ENCODE results near the gene ME3. TPM values are rescaled to one million over a fixed set of nuclear protein-coding genes. Genes with fewer than 3 reads are reported as not detected.

The ME3 gene
- total RNA-seq, 1 donor from 2014 or later, result 110 TPM

DNA sequence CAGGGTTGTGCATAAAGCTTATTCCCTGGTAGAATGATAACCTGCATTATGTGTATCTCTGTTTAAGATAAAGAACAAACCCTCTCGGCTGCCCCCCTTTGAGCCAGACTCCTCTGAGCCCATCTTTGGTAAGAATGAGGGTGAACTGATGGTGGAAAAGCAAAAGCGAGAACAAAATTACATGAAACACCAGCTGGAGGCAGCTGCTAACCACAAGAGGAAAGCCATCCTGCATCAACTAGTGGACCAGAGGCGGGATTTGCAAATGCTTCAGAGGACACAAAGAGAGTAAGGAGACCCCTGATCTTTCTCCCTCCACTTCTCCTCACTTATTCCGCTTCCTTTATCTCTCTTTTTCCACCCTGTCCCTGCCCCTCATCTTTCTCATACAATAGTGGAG, 257.4 kb downstream of the ME3 start:
- DNase-seq (ENCODE audit: low spot score in 2 of 2) (no peak), FAIRE-seq (no peak)

DNA sequence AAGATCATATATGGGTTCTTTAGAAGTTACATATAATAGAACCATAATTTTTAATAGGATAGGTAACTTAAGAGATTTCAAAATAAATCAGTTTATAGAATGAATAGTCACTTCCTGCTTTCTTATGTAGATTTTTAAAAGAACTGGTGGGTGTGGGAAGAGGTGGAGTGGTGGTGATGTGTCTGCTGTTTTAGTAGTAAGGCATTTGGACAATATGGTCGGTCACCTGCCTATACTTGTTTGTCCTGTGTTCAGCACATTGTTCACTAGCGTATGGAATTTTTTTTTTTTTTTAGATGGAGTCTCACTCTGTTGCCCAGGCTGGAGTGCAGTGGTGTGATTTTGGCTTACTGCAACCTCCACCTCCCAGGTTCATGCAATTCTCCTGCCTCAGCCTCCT, 258.4 kb downstream of the ME3 start:
- FAIRE-seq (no peak), DNase-seq (ENCODE audit: low spot score in 2 of 2) (no peak)

DNA sequence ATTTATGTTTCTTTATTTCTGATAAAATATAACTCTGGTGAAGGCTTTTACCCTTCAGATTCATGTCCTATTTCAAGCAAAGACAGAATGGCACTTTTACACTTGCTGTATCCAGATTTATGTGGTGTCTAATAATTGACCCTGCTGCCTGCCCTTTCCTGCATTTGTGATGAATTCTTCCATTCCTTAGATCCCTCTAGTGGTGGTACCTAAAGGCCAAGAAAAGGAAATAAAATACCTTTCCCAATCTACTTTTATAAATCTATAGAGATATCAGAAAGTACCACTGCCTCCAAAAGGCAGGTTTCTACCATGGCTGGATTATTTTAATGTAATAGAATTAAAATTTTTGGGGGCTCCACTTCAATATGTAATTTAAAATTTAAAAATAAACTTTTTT, 263.6 kb downstream of the ME3 start:
- FAIRE-seq, result no peak
- DNase-seq (ENCODE audit: low spot score in 2 of 2), result no peak

GRCh38 chr11:86403458-86403857, 269.0 kb downstream of the ME3 start:
- FAIRE-seq (no peak), DNase-seq (ENCODE audit: low spot score in 2 of 2) (no peak)

GRCh38 chr11:86398106-86398505, 274.3 kb downstream of the ME3 start:
- FAIRE-seq (no peak), DNase-seq (ENCODE audit: low spot score in 2 of 2) (no peak)

DNA sequence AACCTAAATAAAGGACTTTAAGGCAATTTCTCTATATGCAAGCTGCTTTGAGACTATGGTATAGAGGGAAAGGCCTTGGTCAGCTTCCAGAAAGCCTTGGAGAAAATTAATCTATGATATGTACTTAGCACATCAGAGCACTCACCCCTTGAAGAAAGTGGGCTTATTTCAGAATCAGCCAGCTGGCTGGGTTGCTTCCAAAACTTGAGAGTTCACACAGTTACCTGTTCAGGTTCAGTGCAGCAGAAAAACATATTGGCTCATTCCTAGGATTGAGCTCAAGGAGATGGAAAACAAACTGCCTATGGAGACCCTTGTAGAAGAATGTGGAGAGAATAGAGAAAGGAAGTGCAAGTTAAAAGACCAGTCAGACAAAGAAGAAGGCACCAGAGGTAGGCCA, 275.1 kb downstream of the ME3 start:
- FAIRE-seq, result no peak
- DNase-seq (ENCODE audit: low spot score in 2 of 2), result no peak

DNA sequence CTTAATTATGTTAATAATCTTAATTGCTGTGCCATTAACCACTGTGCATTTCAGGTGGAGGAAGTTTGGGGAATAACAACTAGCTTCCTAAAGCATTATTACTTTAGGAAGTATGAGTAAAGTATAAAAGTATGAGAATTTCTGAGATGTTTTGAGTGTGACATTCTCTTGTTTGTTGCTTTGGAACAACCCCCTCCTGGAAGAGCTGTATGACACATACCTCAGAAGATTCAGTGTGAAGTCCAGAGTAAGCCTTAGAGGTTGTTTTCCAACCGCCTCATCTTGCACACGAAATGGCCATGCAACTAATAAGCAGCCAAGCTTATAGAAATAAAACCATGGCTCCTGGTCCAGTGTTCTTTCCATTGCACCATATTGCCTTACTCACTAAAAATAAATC, 276.0 kb downstream of the ME3 start:
- no peak for DNase-seq (ENCODE audit: low spot score in 2 of 2)
- no peak for FAIRE-seq

- no peak for DNase-seq (ENCODE audit: low spot score in 2 of 2)
- FAIRE-seq, result no peak
Measured at GRCh38 chr11:86395061-86395551, 277.3 kb downstream of the ME3 start.

Other genes starting within 250 kb of the ME3 start
- 23.6 TPM for gene PRSS23, start 127.9 kb upstream of the ME3 start, total RNA-seq

All from frontal cortex (tissue), 4 donors.